K562 (cell line): Measurements from ENCODE around the gene TDRD9. TPM values are rescaled to one million over a fixed set of nuclear protein-coding genes. Genes with fewer than 3 reads are reported as not detected.

Experiments
- ATAC-seq: fragments of 200-7000 bp; cut with Tn5 transposase; 3 replicates; pipeline ENCODE4 v1.9.1; 2020; ENCODE audit warnings: moderate library complexity
- BruUV-seq: library from RNA; stranded (reverse); fragments of 400-500 nt; replicated peaks from 2 replicates; lab custom pipeline; 2021; lab: Mats Ljungman, UMichigan
- CTCF ChIA-PET: fragments of 300-600 bp; formaldehyde crosslinking; extraction: SDS; loops from one replicate; lab custom pipeline; 2021; ENCODE audit warnings: low intra/inter-chr PET ratio; lab: Yijun Ruan, JAX
- POLR2A ChIA-PET: fragments of 300-600, 350-650 bp; sonication (Branson Sonifier 250); formaldehyde crosslinking; extraction: SDS; loops from one replicate; lab custom pipeline; 2021; ENCODE audit warnings: antibody characterized with exemption, inconsistent platforms; lab: Yijun Ruan, JAX
- DNase-seq, 4 experiments: peaks; one replicate each; pipeline versions ENCODE4 v3.0.0 to v3.0.0-alpha.2; 2011 to 2018; ENCODE audit warnings: low spot score in 3 of 4, mixed read lengths in 3 of 4; ENCODE audit errors: extremely low read depth in 1 of 4
- FAIRE-seq: peaks from 2 replicates; lab custom pipeline; 2011; peaks lifted over from hg19 to GRCh38; lab: Jason Lieb, UNC
- H2AFZ ChIP-seq: 2 replicates; pipeline ENCODE4 v1.6.0; 2011; ENCODE audit warnings: low read depth, low read length, control low read depth, inconsistent platforms
- H3K27ac ChIP-seq: fragments of 200-600 bp; 3 replicates; pipeline ENCODE4 v1.8.0; 2011; ENCODE audit warnings: low read depth, mild to moderate bottlenecking, control low read depth, inconsistent platforms, low read length, moderate library complexity, mixed read lengths; ENCODE audit errors: extremely low read depth
- H3K27me3 ChIP-seq, 2 experiments: fragments of 300-600 bp in 1 of 2; 2 replicates in 1 of 2; 3 replicates in 1 of 2; pipeline versions ENCODE4 v1.6.0 to v1.8.0; 2011; ENCODE audit warnings: inconsistent platforms in 2 of 2, low read length in 2 of 2, mild to moderate bottlenecking in 1 of 2, mixed read lengths in 1 of 2, moderate library complexity in 1 of 2; ENCODE audit not compliant: control insufficient read depth in 2 of 2, insufficient read depth in 2 of 2
- H3K36me3 ChIP-seq: fragments of 300-600 bp; 3 replicates; pipeline ENCODE4 v1.8.0; 2011; ENCODE audit warnings: mild to moderate bottlenecking, low read length, inconsistent platforms; ENCODE audit not compliant: control insufficient read depth, insufficient read depth
- H3K4me1 ChIP-seq, 2 experiments: fragments of 200-600 bp in 1 of 2; replicated peaks in 1 of 2; 2 replicates in 1 of 2; 3 replicates in 1 of 2; pipeline versions ENCODE4 v1.5.1 to v1.8.0; 2011; ENCODE audit warnings: inconsistent platforms in 2 of 2, low read length in 2 of 2, mild to moderate bottlenecking in 1 of 2, mixed read lengths in 1 of 2, moderate library complexity in 1 of 2; ENCODE audit not compliant: control insufficient read depth in 2 of 2, insufficient read depth in 2 of 2
- H3K4me2 ChIP-seq: 2 replicates; pipeline ENCODE4 v1.6.1; 2011; ENCODE audit warnings: low read length, control low read depth, inconsistent platforms, mixed read lengths; ENCODE audit not compliant: insufficient read depth
- H3K4me3 ChIP-seq: fragments of 200-600 bp; sonication (generic), shearing (Covaris generic); 2 replicates; pipeline ENCODE4 v1.5.1; 2016; ENCODE audit warnings: control low read depth, inconsistent platforms
- H3K79me2 ChIP-seq: fragments of 200-600 bp; 3 replicates; pipeline ENCODE4 v1.8.0; 2011; ENCODE audit warnings: low read length, inconsistent platforms; ENCODE audit not compliant: control insufficient read depth, insufficient read depth
- H3K9ac ChIP-seq, 2 experiments: 2 replicates each; pipeline versions ENCODE4 v1.6.0 to v1.6.1; 2011; ENCODE audit warnings: low read depth in 2 of 2, low read length in 2 of 2, control low read depth in 1 of 2, inconsistent platforms in 1 of 2, mild to moderate bottlenecking in 1 of 2, mixed read lengths in 1 of 2; ENCODE audit not compliant: insufficient read depth in 1 of 2
- H3K9me1 ChIP-seq: one replicate; pipeline ENCODE4 v1.6.0; 2011; ENCODE audit warnings: inconsistent platforms, mild to moderate bottlenecking, low read length, moderate library complexity; ENCODE audit not compliant: control insufficient read depth, insufficient read depth
- H3K9me3 ChIP-seq: replicated peaks from 2 replicates; pipeline ENCODE4 v1.5.1; 2011; ENCODE audit warnings: low read depth, low read length, inconsistent platforms; ENCODE audit not compliant: control insufficient read depth, insufficient read depth
- H4K20me1 ChIP-seq: replicated peaks from 2 replicates; pipeline ENCODE4 v1.6.1; 2011; ENCODE audit warnings: low read length, inconsistent platforms, mixed read lengths; ENCODE audit not compliant: control insufficient read depth, insufficient read depth
- CBX2 ChIP-seq: fragments of 200-600 bp; sonication (generic); IDR thresholded peaks from one replicate; pipeline ENCODE4 v1.6.1; 2012; ENCODE audit warnings: mild to moderate bottlenecking, low read length, inconsistent platforms; ENCODE audit not compliant: insufficient read depth, poor library complexity, severe bottlenecking
- CREBBP ChIP-seq: IDR thresholded peaks from one replicate; pipeline ENCODE4 v1.6.1; 2012; ENCODE audit warnings: low read depth, mild to moderate bottlenecking, control low read depth, inconsistent platforms, low read length
- NUFIP1 ChIP-seq: fragments of 450-650 bp; IDR thresholded peaks from 2 replicates; pipeline ENCODE4 v1.6.1; 2018; ENCODE audit not compliant: partially characterized antibody
- RAD21 ChIP-seq, 2 experiments: fragments of 250-450 bp in 1 of 2; fragments of 450-650 bp in 1 of 2; sonication (Bioruptor Pico) in 1 of 2; formaldehyde crosslinking in 1 of 2; IDR thresholded peaks in 1 of 2; conservative IDR thresholded peaks in 1 of 2; 2 replicates each; pipeline versions ENCODE4 v1.4.0 to v1.8.0; 2020 to 2022; ENCODE audit warnings: mild to moderate bottlenecking in 2 of 2, moderate library complexity in 1 of 2
- SIN3A ChIP-seq, 2 experiments: fragments of 150-350 bp in 1 of 2; IDR thresholded peaks; 2 replicates each; pipeline ENCODE4 v1.6.1; 2011 to 2016; ENCODE audit warnings: borderline replicate concordance in 2 of 2, low read depth in 2 of 2, low read length in 2 of 2, mild to moderate bottlenecking in 2 of 2, moderate library complexity in 2 of 2; ENCODE audit not compliant: control insufficient read depth in 1 of 2
- ZNF445 ChIP-seq: fragments of 250-450 bp; sonication (Bioruptor Pico); IDR thresholded peaks from 2 replicates; pipeline ENCODE4 v1.4.0; 2020; ENCODE audit warnings: low read depth, mild to moderate bottlenecking, moderate library complexity
- WGBS: fragments of 100-300 bp; shearing (Covaris generic); methylation state at CpG from one replicate; pipeline ENCODE4 v1.1.6; 2016; ENCODE audit warnings: low coverage, mixed read lengths; ENCODE audit not compliant: insufficient coverage; ENCODE audit errors: missing lambda C conversion rate; 5-methylcytosine and 5-hydroxymethylcytosine counted together
- in situ Hi-C: fragments of 300-500 bp; cut with MboI; formaldehyde crosslinking; loops from 4 replicates; pipeline ENCODE4 v1.15.0; 2018; ENCODE audit warnings: inconsistent platforms, mixed read lengths
- intact Hi-C: fragments of 100-400 bp; cut with micrococcal nuclease; formaldehyde crosslinking; loops from 2 replicates; pipeline ENCODE4 v1.14.2; 2022
- polyA plus RNA-seq, 8 experiments: library from polyadenylated mRNA; depleted of rRNA in 4 of 8; stranded (reverse) in 5 of 8; unstranded in 3 of 8; fragments of >200 nt; fragmentation: Nextera tagmentation in 2 of 8; fragmentation: Illumina TruSeq in 1 of 8; extraction: Ambion mirVana in 2 of 8; extraction: Trizol in 1 of 8; gene quantifications; 2 replicates each; pipeline versions ENCODE4 v1.2.1 to v1.2.3, GENCODE V29; 2011 to 2014; ENCODE audit warnings: inconsistent platforms in 1 of 8, missing spikeins in 1 of 8
- total RNA-seq, 7 experiments: library from RNA; depleted of rRNA in 6 of 7; stranded (reverse); fragments of >200 nt in 6 of 7; fragmentation: Illumina TruSeq in 2 of 7; extraction: Trizol in 2 of 7; gene quantifications; 2 replicates each; pipeline versions ENCODE4 v1.2.1 to v1.2.3, GENCODE V29; 2011 to 2021; ENCODE audit warnings: low replicate concordance in 1 of 7
- TF ChIP-seq, protein P1 (sequence below): fragments of 450-650 bp; IDR thresholded peaks from 2 replicates; pipeline ENCODE4 v1.6.1; 2016; ENCODE audit warnings: low read depth, mild to moderate bottlenecking, moderate library complexity
- TF ChIP-seq, protein P2 (sequence below): fragments of 450-650 bp; IDR thresholded peaks from 2 replicates; pipeline ENCODE4 v1.6.1; 2016

Gene TDRD9
- total and polyA plus RNA-seq, 9 of the 15 experiments (the other 6 are each of a cell fraction or from before 2014, with no cell fraction given): 0.04 to 0.14 (median 0.04) TPM; not detected in 5

DNA sequence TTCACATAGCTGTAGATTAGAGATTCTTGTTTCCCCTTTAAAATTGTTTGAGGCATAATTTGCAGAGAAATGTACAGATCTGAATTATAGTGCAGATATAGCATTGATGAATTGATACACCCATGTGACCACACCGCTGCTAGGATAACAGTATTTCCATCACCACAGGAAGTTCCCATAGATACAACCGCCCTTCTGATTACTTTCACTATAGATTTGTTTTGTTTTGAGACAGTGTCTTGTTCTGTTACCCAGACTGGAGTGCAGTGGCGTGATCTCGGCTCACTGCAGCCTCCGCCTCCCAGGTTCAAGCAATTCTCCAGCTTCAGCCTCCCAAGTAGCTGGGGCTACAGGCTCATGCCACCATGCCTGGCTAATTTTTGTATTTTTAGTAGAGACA lies 148.5 kb downstream of the TDRD9 start:
- no peak overlapping the region for H3K4me3 ChIP-seq
- no peak overlapping the region for H3K27ac ChIP-seq
- H3K27me3 ChIP-seq: peaks cover 0 to 4% of the 10 kb centered on the region in 2 experiments; a peak in 1 of 5 replicates
- ATAC-seq: no peak
- no peaks in the 10 kb centered on the region for H3K79me2 ChIP-seq
- no peaks in the 10 kb centered on the region for H3K9me1 ChIP-seq
- 2% methylated on average over 5 of the region's 5 CpGs for WGBS
- H3K4me2 ChIP-seq: no peak overlapping the region
- TF ChIP-seq CBX2 (no peak), ZNF445 (CRISPR knock-in tag) (no peak), CREBBP (no peak), SIN3A (IDR thresholded peaks at IDR 0.05; ENCODE audit: borderline replicate concordance in 2 of 2, control insufficient read depth in 1 of 2, low read depth in 2 of 2, low read length in 2 of 2) (no peak), RAD21 (CRISPR knock-in tag; conservative IDR thresholded peaks at IDR 0.05 in 1 of 2, IDR thresholded peaks at IDR 0.05 in 1 of 2) (no peak), NUFIP1 (no peak)
- TF ChIP-seq, protein P1, sequence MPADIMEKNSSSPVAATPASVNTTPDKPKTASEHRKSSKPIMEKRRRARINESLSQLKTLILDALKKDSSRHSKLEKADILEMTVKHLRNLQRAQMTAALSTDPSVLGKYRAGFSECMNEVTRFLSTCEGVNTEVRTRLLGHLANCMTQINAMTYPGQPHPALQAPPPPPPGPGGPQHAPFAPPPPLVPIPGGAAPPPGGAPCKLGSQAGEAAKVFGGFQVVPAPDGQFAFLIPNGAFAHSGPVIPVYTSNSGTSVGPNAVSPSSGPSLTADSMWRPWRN: no peak
- TF ChIP-seq, protein P2, sequence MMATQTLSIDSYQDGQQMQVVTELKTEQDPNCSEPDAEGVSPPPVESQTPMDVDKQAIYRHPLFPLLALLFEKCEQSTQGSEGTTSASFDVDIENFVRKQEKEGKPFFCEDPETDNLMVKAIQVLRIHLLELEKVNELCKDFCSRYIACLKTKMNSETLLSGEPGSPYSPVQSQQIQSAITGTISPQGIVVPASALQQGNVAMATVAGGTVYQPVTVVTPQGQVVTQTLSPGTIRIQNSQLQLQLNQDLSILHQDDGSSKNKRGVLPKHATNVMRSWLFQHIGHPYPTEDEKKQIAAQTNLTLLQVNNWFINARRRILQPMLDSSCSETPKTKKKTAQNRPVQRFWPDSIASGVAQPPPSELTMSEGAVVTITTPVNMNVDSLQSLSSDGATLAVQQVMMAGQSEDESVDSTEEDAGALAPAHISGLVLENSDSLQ: no peak
- POLR2A ChIA-PET: interaction anchor here (1.2 kb wide), 1 partner anchor 487 kb away, joined by 5 read pairs; no protein-coding TSS in a partner anchor
- in situ Hi-C loops (loop anchor here (10.0 kb wide), 1 partner anchor 568 kb away; no protein-coding TSS in a partner anchor), intact Hi-C loops (loop anchor here (5.0 kb wide), 1 partner anchor 486 kb away; no protein-coding TSS in a partner anchor)
- no peak for FAIRE-seq
- H2AFZ ChIP-seq: no peak overlapping the region
- no TSS peak for BruUV-seq
- no peaks in the 10 kb centered on the region for H3K36me3 ChIP-seq
- H3K4me1 ChIP-seq: no peaks in the 10 kb centered on the region
- no peaks in the 10 kb centered on the region for H4K20me1 ChIP-seq
- H3K9ac ChIP-seq: no peak overlapping the region
- DNase-seq: no peak
- 0 out of 2 replicates have a peak, but pooled peaks cover 2% of the 10 kb centered on the region for H3K9me3 ChIP-seq
- CTCF ChIA-PET: interaction anchor here (1.7 kb wide), 1 partner anchor 563 kb away, joined by 11 read pairs; no protein-coding TSS in a partner anchor
